GM04503 (cell line): ENCODE results near the gene DSP.

Experiments used
- DNase-seq: peaks from one replicate; pipeline ENCODE4 v3.0.0-alpha.2; 2012; ENCODE audit warnings: low read depth

The DSP gene

DNA sequence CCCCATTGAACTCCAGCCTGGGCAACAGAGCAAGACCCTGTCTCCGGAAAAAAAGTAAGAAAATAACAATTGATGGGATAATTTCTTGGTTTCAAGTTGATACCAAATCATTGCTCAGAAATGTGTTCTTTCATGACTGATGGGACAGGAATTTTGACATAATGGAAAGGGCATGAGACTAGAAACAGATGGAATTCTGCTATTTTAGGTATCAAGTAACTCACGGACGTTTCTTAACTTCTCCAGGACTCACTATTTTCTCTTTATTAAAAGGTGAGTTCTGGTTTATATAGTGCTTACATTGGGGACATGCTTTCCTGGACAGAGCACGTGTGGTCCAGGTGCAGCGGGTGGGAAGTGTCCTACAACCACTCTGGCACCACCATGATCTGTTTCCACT lies 6.0 kb upstream of the DSP start:
- peak; percentile 41 for DNase-seq

DNA sequence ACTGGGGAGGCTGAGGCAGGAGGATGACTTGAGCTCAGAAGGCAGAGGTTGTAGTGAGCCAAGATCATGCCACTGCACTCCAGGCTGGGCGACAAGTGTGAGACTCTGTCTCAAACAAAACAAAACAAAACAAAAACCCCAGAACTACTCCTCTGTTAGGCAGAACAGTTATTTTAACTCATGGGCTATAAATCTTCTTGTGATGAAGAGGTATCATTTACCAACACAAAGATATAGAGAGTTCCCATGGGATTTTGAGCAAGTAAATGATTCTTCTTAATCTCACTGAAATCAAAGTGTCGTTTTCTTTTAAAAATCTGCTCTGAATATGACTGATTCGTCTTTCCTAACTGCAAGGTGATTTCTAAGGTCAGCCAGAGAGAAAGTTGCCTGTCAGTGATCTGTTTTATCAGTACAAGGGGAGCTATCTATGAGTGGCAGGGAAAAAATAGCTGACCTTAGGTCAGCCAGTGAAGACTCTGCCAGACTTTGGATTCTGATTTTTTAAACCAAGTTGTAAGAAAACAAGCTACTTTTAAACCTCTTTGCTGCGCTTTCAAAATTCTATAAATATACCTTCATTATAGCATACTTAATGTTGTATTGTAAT lies 3.8 kb upstream of the DSP start:
- no peak for DNase-seq

- DNase-seq, result no peak
Measured at GRCh38 chr6:7538484-7538883, 3.0 kb upstream of the DSP start.

DNA sequence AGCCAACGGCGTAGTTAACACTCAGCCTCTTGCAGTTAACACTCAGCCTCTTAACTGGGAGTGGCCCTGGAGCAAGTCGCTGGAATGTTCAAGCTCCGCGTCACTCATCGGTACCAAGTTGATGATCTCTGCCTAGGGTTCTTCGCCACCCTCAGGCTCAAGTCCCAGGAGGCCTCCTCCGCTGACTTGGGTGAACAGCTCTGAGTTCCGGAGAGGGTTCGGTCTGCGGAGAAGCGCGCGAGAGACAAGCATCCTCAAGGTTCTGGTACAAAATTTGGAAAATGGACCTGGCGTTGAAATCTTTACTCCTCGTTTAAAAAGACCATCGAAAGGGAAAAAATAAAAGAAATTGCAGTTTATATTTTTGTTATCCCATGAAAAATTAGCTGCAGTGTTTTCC lies 876 bp upstream of the DSP start:
- no peak for DNase-seq

DNA sequence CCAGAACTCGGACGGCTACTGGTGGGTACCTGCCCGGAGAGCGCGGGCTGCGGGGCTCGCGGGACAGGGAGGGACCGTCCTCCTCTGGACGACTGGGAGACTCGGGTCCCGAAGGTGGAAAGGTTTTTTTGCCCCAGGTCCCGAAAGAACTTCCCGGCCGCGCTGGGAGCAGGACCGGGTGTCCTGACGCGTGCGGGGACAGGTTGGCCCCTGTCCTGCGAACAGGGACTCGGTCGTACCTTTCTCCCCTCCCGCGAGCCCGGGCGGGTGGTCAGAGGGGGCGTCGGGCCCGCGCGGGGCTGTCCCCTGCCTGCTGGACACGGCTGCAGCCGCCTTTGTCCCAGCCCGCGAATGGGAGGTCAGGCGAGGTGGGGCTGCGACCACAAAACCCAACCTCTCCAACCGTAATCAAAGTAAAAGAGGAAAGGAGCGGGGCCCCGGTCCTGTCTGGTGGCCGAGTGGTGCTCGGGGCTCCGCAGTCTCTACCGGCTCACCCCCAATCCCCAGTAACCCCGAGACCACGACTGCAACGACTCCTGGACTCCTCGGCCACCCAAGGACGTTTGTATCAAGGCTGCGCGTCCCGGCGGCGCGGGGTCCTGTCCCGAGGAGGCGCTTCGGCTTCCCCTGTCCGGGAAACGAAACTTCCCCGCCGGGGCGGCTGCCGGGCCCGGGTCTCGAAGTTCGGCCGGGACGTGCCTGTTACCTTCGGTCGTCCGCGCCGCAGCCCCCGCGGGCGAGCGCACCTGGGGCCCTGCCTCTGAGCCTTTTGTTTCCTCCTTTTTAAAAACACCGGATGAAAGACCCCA lies 798 bp downstream of the DSP start:
- no peak for DNase-seq

DNA sequence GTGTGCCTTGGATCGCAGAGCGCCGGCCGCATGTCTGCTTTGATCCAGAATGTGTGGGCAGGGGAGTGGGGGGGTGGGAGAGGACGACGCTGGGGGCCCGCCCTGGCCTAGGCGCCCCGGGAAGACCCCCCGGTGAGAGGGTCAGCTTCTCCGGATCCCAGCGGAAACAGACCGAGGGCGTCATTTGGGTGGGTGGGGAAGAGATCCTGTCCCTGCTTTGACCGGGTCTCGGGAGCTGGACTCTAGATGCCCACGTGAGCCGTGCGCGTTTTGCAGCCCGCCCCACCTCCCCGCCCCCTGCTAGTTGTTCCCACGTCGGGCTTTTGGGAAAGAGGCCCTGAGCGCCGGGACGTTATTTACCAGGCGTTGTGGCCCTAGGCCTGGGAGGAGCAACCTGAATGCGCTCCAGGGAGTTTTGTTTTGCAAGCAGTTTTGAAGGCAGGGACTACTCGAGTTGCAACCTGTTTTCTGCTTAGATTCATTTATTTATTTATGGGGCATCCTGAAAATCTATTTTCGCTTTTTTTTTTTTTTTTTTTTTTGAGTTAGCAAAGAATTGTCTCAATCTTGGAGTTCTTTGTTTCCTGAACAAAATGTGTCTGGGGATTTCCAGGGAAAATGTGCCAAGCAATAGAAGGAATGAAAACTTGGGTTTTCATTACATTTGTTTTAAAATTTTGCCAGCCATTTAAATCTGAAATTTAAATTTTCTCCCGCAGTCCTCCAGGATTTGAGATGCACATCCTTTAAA lies 1.6 kb downstream of the DSP start:
- no peak for DNase-seq

DNA sequence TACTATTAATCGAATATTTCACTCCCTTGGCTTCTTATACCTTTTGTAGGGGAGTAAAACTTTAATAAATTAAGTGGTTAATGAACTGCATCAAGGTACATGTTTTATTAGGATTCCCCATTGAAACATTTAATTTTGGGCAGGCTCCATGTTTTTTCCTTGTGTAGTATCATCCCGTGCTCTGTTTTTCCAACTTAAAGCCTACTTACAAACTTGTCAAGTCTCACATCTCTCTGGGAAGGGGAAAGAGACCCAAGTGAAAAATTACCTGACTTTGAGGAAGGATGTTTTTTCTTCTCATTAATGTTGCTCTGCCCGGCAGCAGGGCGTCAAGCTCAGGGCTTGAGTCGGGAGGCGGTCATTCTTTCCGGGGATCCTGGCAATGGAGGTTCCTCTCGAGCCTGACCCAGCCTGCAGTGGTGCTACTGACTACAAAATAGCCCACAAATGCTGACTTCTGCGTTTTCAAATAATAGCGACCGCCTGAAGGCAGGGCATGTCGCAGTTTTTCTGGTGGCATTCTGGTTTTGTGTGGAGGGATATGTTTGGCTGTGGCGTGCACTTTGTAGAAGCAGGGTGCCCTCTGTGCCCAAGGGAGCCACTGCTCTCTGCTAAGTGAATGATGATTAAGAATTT lies 2.4 kb downstream of the DSP start:
- no peak for DNase-seq

DNA sequence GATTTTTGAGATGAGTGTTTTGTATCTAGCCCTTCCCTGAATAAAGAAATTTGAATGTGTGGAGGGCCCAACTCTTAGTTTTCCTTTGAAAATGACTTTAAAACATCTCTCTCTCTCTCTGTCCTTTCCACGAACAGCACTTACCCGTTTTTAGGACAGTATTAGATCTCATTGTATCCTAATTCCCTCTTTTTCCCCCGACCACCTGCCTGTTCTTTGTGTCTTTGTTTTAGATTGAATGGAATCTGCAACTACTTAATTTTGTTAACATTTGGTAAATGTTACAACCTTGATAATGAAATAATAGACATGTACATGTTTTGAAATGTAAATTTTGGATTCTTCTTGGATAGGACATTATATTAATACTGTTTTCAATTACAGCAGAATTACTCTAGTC lies 3.1 kb downstream of the DSP start:
- DNase-seq, result no peak

- no peak for DNase-seq
Measured at GRCh38 chr6:7545316-7546019, 4.0 kb downstream of the DSP start.

DNA sequence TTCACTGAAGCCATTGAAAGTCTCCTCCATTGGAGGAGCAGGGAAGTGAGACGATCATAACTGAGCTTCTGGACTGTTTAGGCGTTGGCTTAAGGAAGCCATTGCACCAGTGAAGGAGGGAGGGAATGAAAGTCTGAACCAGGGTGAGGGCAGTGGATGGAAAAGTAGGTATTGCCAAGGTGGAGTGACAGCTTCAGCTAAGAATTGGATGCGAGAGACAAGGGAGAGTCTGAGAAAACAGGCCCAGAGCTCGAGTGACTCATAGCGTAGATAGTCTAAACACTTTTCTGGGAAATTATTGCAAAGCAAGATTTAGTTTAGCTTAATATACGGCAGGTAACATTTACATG lies 4.5 kb downstream of the DSP start:
- DNase-seq, result no peak

- DNase-seq, result no peak
Measured at GRCh38 chr6:7546383-7546782, 4.9 kb downstream of the DSP start.

- DNase-seq, result no peak
Measured at GRCh38 chr6:7546896-7547295, 5.4 kb downstream of the DSP start.

- DNase-seq, result no peak
Measured at GRCh38 chr6:7547315-7547714, 5.8 kb downstream of the DSP start.

DNA sequence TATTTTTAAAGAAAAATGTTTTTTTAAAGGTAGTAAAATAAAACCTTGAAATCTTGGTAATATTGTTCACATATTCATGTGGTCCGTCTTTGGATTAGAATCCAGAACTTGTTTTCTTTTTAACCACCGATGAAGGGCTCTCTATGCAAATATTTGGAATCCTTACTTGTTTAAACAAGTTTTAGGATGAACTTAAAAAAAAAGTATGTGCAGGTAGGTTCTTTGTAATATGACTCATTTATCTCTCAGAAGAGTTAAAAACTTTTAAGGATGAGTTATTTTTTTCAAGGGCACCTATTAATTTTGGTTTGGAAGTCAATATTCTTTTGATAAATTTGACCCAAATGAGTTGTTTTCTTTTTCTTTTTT lies 8.9 kb downstream of the DSP start:
- DNase-seq, result no peak

DNA sequence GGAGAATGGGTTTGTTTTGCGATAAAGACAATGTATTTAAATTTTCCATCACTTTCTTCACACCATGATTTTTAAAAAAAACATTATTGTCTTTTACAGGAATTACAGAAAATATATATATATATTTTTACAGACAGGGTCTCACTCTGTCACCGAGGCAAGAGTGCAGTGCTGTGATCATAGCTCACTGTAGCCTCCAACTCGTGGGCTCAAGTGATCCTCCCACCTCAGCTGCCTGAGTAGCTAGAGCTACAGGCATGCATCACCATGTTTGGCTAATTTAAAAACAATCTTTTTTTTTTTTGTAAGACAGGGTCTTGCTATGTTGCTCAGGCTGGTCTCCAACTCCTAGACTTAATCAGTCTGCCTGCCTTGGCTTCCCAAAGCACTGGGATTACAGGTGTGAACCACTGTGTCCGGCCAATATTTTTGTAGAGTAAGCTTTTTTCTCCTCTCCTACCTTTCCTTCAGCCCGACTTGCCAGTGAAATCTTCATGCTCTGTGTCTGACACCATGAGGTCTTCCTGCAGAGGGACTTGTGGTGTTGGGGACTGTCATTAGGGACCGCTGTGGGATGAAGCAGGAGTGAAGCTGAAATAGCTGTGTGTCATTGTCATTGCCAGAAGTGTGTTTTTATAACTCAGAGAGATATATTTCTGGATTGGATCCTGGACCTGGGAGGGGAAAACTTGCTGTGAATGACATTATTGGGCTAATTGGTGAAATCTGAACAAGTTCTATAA lies 13.2 kb downstream of the DSP start:
- DNase-seq, result no peak

GRCh38 chr6:7555671-7556070 lies 14.2 kb downstream of the DSP start:
- no peak for DNase-seq

GRCh38 chr6:7556394-7557106 lies 15.1 kb downstream of the DSP start:
- DNase-seq, result no peak

DNA sequence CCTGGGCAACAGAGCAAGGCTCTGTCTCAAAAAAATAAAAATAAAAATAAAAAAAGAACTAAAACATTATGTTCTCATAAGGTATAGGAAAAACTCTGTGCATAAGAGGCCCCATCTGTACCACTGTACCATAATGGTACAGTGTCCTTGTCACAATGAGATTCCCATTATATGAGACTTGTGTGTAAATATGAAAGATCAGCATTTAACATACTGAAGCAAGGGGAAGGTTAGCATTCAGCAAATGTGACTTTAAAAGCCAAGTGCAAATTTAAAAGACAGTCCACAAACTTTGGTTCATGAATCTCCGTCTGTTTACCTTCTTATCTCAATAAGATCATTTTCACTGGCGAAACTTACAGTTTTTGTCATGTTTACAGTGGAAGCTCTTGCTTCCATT lies 16.2 kb downstream of the DSP start:
- DNase-seq, result no peak

DNA sequence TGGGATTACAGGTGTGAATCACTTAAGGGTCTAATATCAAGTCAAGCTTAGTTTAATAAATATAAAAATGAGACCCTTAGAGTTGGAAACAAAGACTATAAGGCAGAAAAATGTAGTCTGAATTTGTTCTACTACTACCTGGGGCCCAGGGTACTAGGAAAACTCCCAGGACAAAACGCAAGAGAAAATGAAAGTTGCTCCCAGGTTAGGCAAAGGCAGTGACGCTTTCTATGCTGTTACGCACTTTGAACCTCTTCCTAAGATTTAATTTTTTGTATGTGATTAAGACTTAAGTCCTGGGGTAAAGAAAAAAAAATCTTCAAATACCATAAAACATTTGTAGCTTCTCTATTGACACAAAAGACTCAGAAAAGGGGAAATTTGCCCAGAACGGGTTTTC lies 17.3 kb downstream of the DSP start:
- no peak for DNase-seq

- no peak for DNase-seq
Measured at GRCh38 chr6:7559196-7559595, 17.7 kb downstream of the DSP start.
